Measurements from ENCODE around the gene DHX32. TPM values are rescaled to one million over a fixed set of nuclear protein-coding genes. Genes with fewer than 3 reads are reported as not detected.

The DHX32 gene
- polyA plus RNA-seq, 1 of the 3 experiments (the other 2 are of a cell fraction), result 16.8 TPM

- H3K27me3 ChIP-seq (ENCODE audit: insufficient read depth), result no peaks in the 10 kb centered on the region
- POLR2A ChIA-PET, result no interaction called here
- no peaks in the 10 kb centered on the region for H3K9me2 ChIP-seq
- peaks cover 29 to 56% of the 10 kb centered on the region in 2 experiments for H3K36me3 ChIP-seq (replicated peaks in 1 of 2; ENCODE audit: control insufficient read depth in 1 of 2, insufficient read depth in 2 of 2, low read length in 1 of 2)
- 92% methylated on average over 2 of the region's 2 CpGs for WGBS (ENCODE audit: low lambda C conversion rate)
- no peaks in the 10 kb centered on the region for H3F3A ChIP-seq (replicated peaks; ENCODE audit: insufficient read depth)
- no peaks in the 10 kb centered on the region for H3K79me2 ChIP-seq (ENCODE audit: insufficient read depth)
- H3K4me2 ChIP-seq, result no peak overlapping the region
- TF ChIP-seq NFIC (IDR thresholded peaks at IDR 0.05; ENCODE audit: borderline replicate concordance) (no peak), FOXM1 (IDR thresholded peaks at IDR 0.05; ENCODE audit: low read depth) (no peak)
- no peak for DNase-seq
- H3K4me1 ChIP-seq (ENCODE audit: control insufficient read depth in 1 of 2, insufficient read depth in 2 of 2, low read depth in 1 of 2, low read length in 1 of 2), result no peaks in the 10 kb centered on the region
- H3K4me3 ChIP-seq (ENCODE audit: low read depth in 2 of 2, low read length in 1 of 2), result no peak overlapping the region
- no peaks in the 10 kb centered on the region for H3K9me3 ChIP-seq
- no peak overlapping the region for H3K27ac ChIP-seq (ENCODE audit: low read depth in 2 of 2, low read length in 1 of 2)
- H3K9ac ChIP-seq, result no peak overlapping the region
- no peaks in the 10 kb centered on the region for H4K20me1 ChIP-seq (ENCODE audit: insufficient read depth)
- no peak overlapping the region for H2AFZ ChIP-seq (ENCODE audit: low read depth)
- CTCF ChIA-PET, result no interaction called here
Measured at GRCh38 chr10:125850766-125851731, 30.0 kb downstream of the DHX32 start.

DNA sequence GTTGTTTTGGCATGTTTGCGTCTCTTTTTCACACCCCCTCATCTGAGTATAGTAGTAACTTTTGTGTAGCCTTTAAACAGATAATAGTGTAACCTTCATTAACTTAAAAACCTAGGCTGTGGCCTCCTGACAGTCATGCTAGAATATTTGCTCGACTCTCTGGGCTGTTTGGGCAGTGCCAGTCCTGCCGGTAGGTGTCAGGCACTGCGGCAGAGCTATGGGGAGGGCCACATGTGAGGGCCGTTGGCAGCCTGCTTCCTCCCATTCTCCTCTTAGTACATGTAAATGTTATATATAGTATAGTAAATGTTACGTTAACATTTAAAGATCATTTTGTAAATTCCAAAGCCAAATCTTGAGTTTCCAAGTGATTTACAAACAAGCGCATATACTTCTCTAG lies 31.6 kb downstream of the DHX32 start:
- 96% methylated on average over 7 of the region's 7 CpGs for WGBS (ENCODE audit: low lambda C conversion rate)
- Histone ChIP-seq H3K27me3 (ENCODE audit: insufficient read depth) (no peaks in the 10 kb centered on the region), H3K9me2 (no peaks in the 10 kb centered on the region), H3K9me3 (no peaks in the 10 kb centered on the region), H3K9ac (no peak overlapping the region), H3F3A (replicated peaks; ENCODE audit: insufficient read depth) (no peaks in the 10 kb centered on the region), H3K79me2 (ENCODE audit: insufficient read depth) (no peaks in the 10 kb centered on the region), H3K4me1 (ENCODE audit: control insufficient read depth in 1 of 2, insufficient read depth in 2 of 2, low read depth in 1 of 2, low read length in 1 of 2) (no peaks in the 10 kb centered on the region; a peak in 1 of 4 replicates), H3K36me3 (replicated peaks in 1 of 2; ENCODE audit: control insufficient read depth in 1 of 2, insufficient read depth in 2 of 2, low read length in 1 of 2) (peaks cover 33 to 63% of the 10 kb centered on the region in 2 experiments), H3K4me3 (ENCODE audit: low read depth in 2 of 2, low read length in 1 of 2) (no peak overlapping the region), H4K20me1 (ENCODE audit: insufficient read depth) (no peaks in the 10 kb centered on the region), H3K4me2 (no peak overlapping the region), H3K27ac (ENCODE audit: low read depth in 2 of 2, low read length in 1 of 2) (no peak overlapping the region), H2AFZ (ENCODE audit: low read depth) (no peak overlapping the region)
- TF ChIP-seq EZH2phosphoT487 (IDR thresholded peaks at IDR 0.05; ENCODE audit: borderline replicate concordance, low read depth) (no peak), SMC3 (IDR thresholded peaks at IDR 0.05; ENCODE audit: low read depth, low read length) (no peak), RFX5 (IDR thresholded peaks at IDR 0.05; ENCODE audit: low read length) (no peak), NFIC (IDR thresholded peaks at IDR 0.05; ENCODE audit: borderline replicate concordance) (no peak), RAD21 (IDR thresholded peaks at IDR 0.05; ENCODE audit: low read length) (no peak), NRF1 (IDR thresholded peaks at IDR 0.05; ENCODE audit: low read depth, low read length) (no peak), YY1 (IDR thresholded peaks at IDR 0.05; ENCODE audit: low read depth) (no peak)
- TF ChIP-seq, protein P1, sequence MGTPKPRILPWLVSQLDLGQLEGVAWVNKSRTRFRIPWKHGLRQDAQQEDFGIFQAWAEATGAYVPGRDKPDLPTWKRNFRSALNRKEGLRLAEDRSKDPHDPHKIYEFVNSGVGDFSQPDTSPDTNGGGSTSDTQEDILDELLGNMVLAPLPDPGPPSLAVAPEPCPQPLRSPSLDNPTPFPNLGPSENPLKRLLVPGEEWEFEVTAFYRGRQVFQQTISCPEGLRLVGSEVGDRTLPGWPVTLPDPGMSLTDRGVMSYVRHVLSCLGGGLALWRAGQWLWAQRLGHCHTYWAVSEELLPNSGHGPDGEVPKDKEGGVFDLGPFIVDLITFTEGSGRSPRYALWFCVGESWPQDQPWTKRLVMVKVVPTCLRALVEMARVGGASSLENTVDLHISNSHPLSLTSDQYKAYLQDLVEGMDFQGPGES (IDR thresholded peaks at IDR 0.05; ENCODE audit: low read depth, low read length), result no peak
- TF ChIP-seq, protein P2, sequence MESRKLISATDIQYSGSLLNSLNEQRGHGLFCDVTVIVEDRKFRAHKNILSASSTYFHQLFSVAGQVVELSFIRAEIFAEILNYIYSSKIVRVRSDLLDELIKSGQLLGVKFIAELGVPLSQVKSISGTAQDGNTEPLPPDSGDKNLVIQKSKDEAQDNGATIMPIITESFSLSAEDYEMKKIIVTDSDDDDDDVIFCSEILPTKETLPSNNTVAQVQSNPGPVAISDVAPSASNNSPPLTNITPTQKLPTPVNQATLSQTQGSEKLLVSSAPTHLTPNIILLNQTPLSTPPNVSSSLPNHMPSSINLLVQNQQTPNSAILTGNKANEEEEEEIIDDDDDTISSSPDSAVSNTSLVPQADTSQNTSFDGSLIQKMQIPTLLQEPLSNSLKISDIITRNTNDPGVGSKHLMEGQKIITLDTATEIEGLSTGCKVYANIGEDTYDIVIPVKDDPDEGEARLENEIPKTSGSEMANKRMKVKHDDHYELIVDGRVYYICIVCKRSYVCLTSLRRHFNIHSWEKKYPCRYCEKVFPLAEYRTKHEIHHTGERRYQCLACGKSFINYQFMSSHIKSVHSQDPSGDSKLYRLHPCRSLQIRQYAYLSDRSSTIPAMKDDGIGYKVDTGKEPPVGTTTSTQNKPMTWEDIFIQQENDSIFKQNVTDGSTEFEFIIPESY (IDR thresholded peaks at IDR 0.05; ENCODE audit: borderline replicate concordance, low read depth), result no peak
- POLR2A ChIA-PET, result no interaction called here
- CTCF ChIA-PET, result no interaction called here
- no peak for DNase-seq
